GDM1 (cell line): ENCODE data around the gene ERP29.
"Not testable (repeated sequence)": the region's sequence is repeated elsewhere in the genome, so short reads cannot be mapped to it uniquely, and the experiment has no call there.

ENCODE experiments used
- DNase-seq: peaks from one replicate; lab custom pipeline; 2025; lab: John Stamatoyannopoulos, UW

Gene ERP29

GRCh38 chr12:112001576-112001975, 11.7 kb upstream of the ERP29 start:
- no peak for DNase-seq

- no peak for DNase-seq
These were observed 9.2 kb upstream of the ERP29 start for GRCh38 chr12:112004041-112004440.

GRCh38 chr12:112005419-112006395, 7.5 kb upstream of the ERP29 start:
- no peak for DNase-seq

GRCh38 chr12:112007945-112008344, 5.3 kb upstream of the ERP29 start:
- DNase-seq, result no peak

DNA sequence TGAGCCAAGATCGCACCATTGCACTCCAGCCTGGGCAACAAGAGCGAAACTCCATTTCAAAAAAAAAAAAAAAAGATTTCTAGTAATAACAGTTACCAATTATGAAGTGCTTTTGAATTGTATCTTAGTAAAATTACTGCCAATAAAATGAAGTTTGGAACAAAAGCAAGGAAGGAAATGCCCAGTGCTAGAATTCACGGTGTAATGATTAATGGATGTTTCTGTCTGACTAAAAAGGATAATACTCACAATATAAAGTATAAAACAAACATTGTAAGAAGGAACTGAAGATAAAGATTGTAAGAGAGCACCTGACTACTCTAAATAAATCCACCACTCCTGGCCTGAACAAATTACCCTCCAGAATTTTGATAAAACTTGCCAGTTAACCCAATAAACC, 4.3 kb upstream of the ERP29 start:
- no peak for DNase-seq

GRCh38 chr12:112009596-112009995, 3.6 kb upstream of the ERP29 start:
- not testable (repeated sequence) for DNase-seq

DNA sequence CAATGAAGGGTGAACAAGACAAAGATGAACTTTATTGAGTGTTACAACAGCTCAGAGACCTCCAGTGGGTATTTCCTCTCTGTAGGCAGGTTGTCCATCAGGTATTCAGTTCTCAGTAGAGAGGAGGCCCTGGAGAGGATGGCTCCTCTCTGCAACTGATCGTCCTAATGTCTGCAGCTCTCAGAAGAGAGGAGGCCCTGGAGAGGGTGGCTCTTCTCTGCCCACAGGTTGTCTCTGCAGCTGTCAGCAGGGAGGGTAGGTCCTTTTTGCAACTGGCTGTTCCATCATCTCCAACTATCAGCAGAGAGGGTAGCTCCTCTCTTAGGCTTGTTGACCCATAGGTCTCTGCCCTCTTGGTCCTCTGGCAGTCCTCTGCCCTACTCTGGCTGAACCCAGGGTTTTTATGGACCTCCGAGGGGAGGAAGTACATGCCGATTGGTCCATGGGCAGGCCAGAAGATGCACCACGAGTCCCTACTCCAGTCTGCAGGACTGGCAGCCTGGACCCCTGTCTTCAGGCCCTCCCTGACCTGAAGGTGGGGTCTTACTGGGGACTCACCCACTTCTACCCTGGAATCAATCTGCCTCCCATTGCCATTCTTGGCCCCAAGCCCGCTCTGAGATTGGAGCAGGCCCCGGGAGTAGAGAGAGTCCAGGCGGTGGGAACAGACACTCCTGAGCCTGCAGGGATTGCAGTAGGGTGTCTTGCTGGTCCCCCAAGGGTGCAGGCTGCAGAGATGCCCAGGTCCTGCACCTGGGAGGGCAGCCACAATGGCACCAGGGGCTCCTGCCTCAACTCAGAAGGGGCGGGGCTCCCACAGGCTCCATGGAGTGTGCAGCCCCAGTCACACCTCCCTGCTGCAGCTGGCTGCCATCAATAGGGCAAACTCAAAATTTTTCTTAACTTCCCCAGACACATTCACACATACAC, 2.5 kb upstream of the ERP29 start:
- DNase-seq, result no peak

GRCh38 chr12:112011685-112012084, 1.5 kb upstream of the ERP29 start:
- no peak for DNase-seq

GRCh38 chr12:112013601-112014402, 576 bp downstream of the ERP29 start:
- DNase-seq, result peak; percentile 47

DNA sequence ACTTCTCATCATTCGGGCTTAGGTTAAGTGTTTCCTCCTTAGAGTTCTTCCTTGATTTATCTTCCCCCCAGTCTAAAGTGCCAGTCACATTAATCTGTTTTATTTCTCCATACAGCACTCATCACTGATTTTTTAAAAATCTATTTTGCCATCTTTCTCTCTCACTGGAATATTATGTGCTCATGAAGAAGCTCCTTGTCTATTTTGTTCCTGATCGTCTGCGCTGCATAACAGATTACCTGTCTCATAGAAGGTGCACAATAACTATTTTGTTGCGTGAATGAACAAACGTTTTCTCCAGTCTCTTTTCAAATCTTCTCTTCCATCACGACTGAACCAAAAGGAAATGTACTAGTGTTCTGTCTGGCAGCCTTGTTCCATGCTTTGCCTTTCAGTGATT, 2.7 kb downstream of the ERP29 start:
- DNase-seq, result no peak

GRCh38 chr12:112017041-112017440, 3.8 kb downstream of the ERP29 start:
- DNase-seq, result no peak

DNA sequence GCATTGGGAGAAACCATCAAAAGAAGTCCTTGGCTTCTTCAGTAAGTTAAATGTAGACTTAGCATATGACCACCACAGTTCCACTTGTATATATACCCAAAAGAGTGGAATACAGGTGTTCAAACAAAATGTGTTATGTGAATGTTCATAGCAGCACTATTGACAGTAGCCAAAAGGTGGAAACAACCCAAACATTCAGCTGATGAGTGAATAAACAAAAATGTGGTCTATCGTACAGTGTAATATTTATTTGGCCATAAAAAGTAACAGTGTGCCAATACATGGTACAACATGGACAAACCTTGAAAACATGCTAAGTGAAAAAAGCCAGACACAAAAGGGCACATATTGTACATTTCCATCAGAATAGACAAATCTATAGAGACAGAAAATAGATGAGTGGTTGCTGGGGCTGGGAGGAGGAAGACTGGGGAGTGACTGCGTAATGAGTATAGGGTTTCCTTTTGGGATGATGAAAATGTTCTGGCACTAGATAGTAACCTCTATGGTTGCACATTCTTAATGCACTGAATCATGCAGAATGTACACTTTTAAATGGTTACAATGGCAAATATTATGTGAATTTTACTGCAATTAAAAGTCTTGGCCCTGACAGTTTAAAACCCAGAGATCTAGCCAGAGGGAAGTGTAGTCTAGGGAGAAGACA, 5.5 kb downstream of the ERP29 start:
- no peak for DNase-seq

- no peak for DNase-seq
These were observed 7.8 kb downstream of the ERP29 start for GRCh38 chr12:112020947-112021457.

DNA sequence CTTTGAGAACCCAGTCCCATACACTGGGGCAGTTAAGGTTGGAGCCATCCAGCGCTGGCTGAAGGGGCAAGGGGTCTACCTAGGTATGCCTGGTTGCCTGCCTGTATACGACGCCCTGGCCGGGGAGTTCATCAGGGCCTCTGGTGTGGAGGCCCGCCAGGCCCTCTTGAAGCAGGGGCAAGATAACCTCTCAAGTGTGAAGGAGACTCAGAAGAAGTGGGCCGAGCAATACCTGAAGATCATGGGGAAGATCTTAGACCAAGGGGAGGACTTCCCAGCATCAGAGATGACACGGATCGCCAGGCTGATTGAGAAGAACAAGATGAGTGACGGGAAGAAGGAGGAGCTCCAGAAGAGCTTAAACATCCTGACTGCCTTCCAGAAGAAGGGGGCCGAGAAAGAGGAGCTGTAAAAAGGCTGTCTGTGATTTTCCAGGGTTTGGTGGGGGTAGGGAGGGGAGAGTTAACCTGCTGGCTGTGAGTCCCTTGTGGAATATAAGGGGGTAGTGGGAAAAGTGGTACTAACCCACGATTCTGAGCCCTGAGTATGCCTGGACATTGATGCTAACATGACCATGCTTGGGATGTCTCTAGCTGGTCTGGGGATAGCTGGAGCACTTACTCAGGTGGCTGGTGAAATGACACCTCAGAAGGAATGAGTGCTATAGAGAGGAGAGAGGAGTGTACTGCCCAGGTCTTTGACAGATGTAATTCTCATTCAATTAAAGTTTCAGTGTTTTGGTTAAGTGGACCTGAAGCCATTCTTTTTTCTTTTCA, 9.2 kb downstream of the ERP29 start:
- no peak for DNase-seq

GRCh38 chr12:112023759-112024396, 10.7 kb downstream of the ERP29 start:
- DNase-seq, result no peak

- DNase-seq, result no peak
These were observed 12.7 kb downstream of the ERP29 start for GRCh38 chr12:112025808-112026375.

DNA sequence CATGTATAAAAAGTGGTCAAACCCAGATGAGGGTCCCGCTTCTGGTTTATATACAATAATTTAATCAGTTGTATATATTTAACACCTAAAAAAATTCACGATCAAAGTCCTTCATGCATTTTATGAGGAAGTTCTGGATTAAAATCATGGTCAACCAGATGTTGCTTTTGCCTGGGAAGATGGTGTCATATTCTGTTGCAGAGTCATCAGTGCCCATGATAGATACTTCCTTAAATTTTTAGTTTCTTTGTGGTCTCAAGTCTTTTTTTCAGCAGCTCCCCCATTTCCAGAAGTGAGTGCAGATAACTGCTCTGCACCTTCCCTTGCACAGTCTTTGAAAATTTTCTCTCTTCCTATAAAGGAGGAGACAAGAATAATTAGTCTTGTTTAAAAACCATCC, 16.1 kb downstream of the ERP29 start:
- peak; percentile 5 for DNase-seq

GRCh38 chr12:112031472-112031871, 18.2 kb downstream of the ERP29 start:
- DNase-seq, result no peak

GRCh38 chr12:112032292-112032691, 19.1 kb downstream of the ERP29 start:
- DNase-seq, result no peak
